ENCODE data around the gene PRSS38. TPM values are rescaled to one million over a fixed set of nuclear protein-coding genes. Genes with fewer than 3 reads are reported as not detected.
"Not testable (repeated sequence)": the region's sequence is repeated elsewhere in the genome, so short reads cannot be mapped to it uniquely, and the experiment has no call there.

The PRSS38 gene
- total RNA-seq, 1 experiment from 2014 or later: not detected

- no peak for DNase-seq (ENCODE audit: low read depth)
- in situ Hi-C loops (cut with HindIII; ENCODE audit: low pct_unique_long_range_greater_than_20kb, low sequenced_read_pairs): no loop called here
Measured at GRCh38 chr1:227816750-227817446, 1.4 kb downstream of the PRSS38 start.

GRCh38 chr1:227823537-227823936 lies 8.1 kb downstream of the PRSS38 start:
- in situ Hi-C loops (cut with HindIII; ENCODE audit: low pct_unique_long_range_greater_than_20kb, low sequenced_read_pairs): no loop called here
- DNase-seq (ENCODE audit: low read depth): no peak

- in situ Hi-C loops (cut with HindIII; ENCODE audit: low pct_unique_long_range_greater_than_20kb, low sequenced_read_pairs): no loop called here
- DNase-seq (ENCODE audit: low read depth): no peak
Measured at GRCh38 chr1:227824204-227824603, 8.7 kb downstream of the PRSS38 start.

- no peak for DNase-seq (ENCODE audit: low read depth)
- in situ Hi-C loops (cut with HindIII; ENCODE audit: low pct_unique_long_range_greater_than_20kb, low sequenced_read_pairs): no loop called here
Measured at GRCh38 chr1:227828786-227829185, 13.3 kb downstream of the PRSS38 start.

- DNase-seq (ENCODE audit: low read depth): no peak
- in situ Hi-C loops (cut with HindIII; ENCODE audit: low pct_unique_long_range_greater_than_20kb, low sequenced_read_pairs): no loop called here
Measured at GRCh38 chr1:227838181-227838580, 22.7 kb downstream of the PRSS38 start.

- in situ Hi-C loops (cut with HindIII; ENCODE audit: low pct_unique_long_range_greater_than_20kb, low sequenced_read_pairs): no loop called here
- no peak for DNase-seq (ENCODE audit: low read depth)
Measured at GRCh38 chr1:227841096-227841495, 25.6 kb downstream of the PRSS38 start.

GRCh38 chr1:227844320-227845146 lies 29.1 kb downstream of the PRSS38 start:
- no peak for DNase-seq (ENCODE audit: low read depth)
- in situ Hi-C loops (cut with HindIII; ENCODE audit: low pct_unique_long_range_greater_than_20kb, low sequenced_read_pairs): no loop called here

GRCh38 chr1:227845147-227845458 lies 29.6 kb downstream of the PRSS38 start:
- in situ Hi-C loops (cut with HindIII; ENCODE audit: low pct_unique_long_range_greater_than_20kb, low sequenced_read_pairs): no loop called here
- DNase-seq (ENCODE audit: low read depth): no peak

- DNase-seq (ENCODE audit: low read depth): no peak
- in situ Hi-C loops (cut with HindIII; ENCODE audit: low pct_unique_long_range_greater_than_20kb, low sequenced_read_pairs): no loop called here
Measured at GRCh38 chr1:227845519-227845918, 30.0 kb downstream of the PRSS38 start.

- in situ Hi-C loops (cut with HindIII; ENCODE audit: low pct_unique_long_range_greater_than_20kb, low sequenced_read_pairs): no loop called here
- no peak for DNase-seq (ENCODE audit: low read depth)
Measured at GRCh38 chr1:227846265-227846858, 30.9 kb downstream of the PRSS38 start.

- in situ Hi-C loops (cut with HindIII; ENCODE audit: low pct_unique_long_range_greater_than_20kb, low sequenced_read_pairs); DNase-seq (ENCODE audit: low read depth): not testable (repeated sequence)
Measured at GRCh38 chr1:227847046-227847445, 31.6 kb downstream of the PRSS38 start.

- in situ Hi-C loops (cut with HindIII; ENCODE audit: low pct_unique_long_range_greater_than_20kb, low sequenced_read_pairs): no loop called here
Measured at GRCh38 chr1:227848430-227848932, 33.0 kb downstream of the PRSS38 start.

GRCh38 chr1:227849251-227849650 lies 33.8 kb downstream of the PRSS38 start:
- in situ Hi-C loops (cut with HindIII; ENCODE audit: low pct_unique_long_range_greater_than_20kb, low sequenced_read_pairs): no loop called here

More at GRCh38 chr1:227848430-227848932, 33.0 kb downstream of the PRSS38 start:
- no peak for DNase-seq (ENCODE audit: low read depth)

GRCh38 chr1:227854189-227854588 lies 38.7 kb downstream of the PRSS38 start:
- in situ Hi-C loops (cut with HindIII; ENCODE audit: low pct_unique_long_range_greater_than_20kb, low sequenced_read_pairs): no loop called here
- DNase-seq (ENCODE audit: low read depth): no peak

More at GRCh38 chr1:227849251-227849650, 33.8 kb downstream of the PRSS38 start:
- DNase-seq (ENCODE audit: low read depth): no peak

- DNase-seq (ENCODE audit: low read depth): no peak
- in situ Hi-C loops (cut with HindIII; ENCODE audit: low pct_unique_long_range_greater_than_20kb, low sequenced_read_pairs): no loop called here
Measured at GRCh38 chr1:227855687-227856086, 40.2 kb downstream of the PRSS38 start.

GRCh38 chr1:227856147-227856858 lies 40.8 kb downstream of the PRSS38 start:
- in situ Hi-C loops (cut with HindIII; ENCODE audit: low pct_unique_long_range_greater_than_20kb, low sequenced_read_pairs): no loop called here
- DNase-seq (ENCODE audit: low read depth): no peak

- DNase-seq (ENCODE audit: low read depth): no peak
- in situ Hi-C loops (cut with HindIII; ENCODE audit: low pct_unique_long_range_greater_than_20kb, low sequenced_read_pairs): no loop called here
Measured at GRCh38 chr1:227864882-227865281, 49.4 kb downstream of the PRSS38 start.

GRCh38 chr1:227869279-227869842 lies 53.9 kb downstream of the PRSS38 start:
- in situ Hi-C loops (cut with HindIII; ENCODE audit: low pct_unique_long_range_greater_than_20kb, low sequenced_read_pairs): no loop called here
- no peak for DNase-seq (ENCODE audit: low read depth)
